K562 (cell line): ENCODE results near the gene BOLA3. TPM values are rescaled to one million over a fixed set of nuclear protein-coding genes. Genes with fewer than 3 reads are reported as not detected.

Source experiments
- CBX5 ChIP-seq: IDR thresholded peaks from 2 replicates; pipeline ENCODE4 v1.6.1; 2014; ENCODE audit warnings: low read depth, borderline replicate concordance
- CEBPG ChIP-seq, 3 experiments: fragments of 200-800 bp in 1 of 3; sonication (Bioruptor generic) in 1 of 3; sonication (generic) in 1 of 3; formaldehyde crosslinking in 1 of 3; IDR thresholded peaks in 2 of 3; conservative IDR thresholded peaks in 1 of 3; 2 replicates each; pipeline versions ENCODE4 v1.6.1 to v1.8.0; 2016 to 2022; ENCODE audit warnings: missing compliant biosample characterization in 2 of 3, missing genetic modification characterization in 2 of 3, mild to moderate bottlenecking in 1 of 3, missing genetic modification reagents in 1 of 3
- E2F3 ChIP-seq: fragments of 250-450 bp; sonication (Bioruptor Pico); IDR thresholded peaks from 2 replicates; pipeline ENCODE4 v1.4.0; 2020; ENCODE audit warnings: mild to moderate bottlenecking
- HDGF ChIP-seq: fragments of 450-650 bp; IDR thresholded peaks from 2 replicates; pipeline ENCODE4 v1.6.1; 2016
- SAFB2 ChIP-seq: fragments of 200-400 bp; formaldehyde crosslinking; IDR thresholded peaks from 2 replicates; pipeline ENCODE4 v1.6.1; 2018; ENCODE audit warnings: borderline replicate concordance, low read length, low read depth, moderate library complexity; ENCODE audit not compliant: severe bottlenecking
- SP1 ChIP-seq: sonication (generic); formaldehyde crosslinking; IDR thresholded peaks from 2 replicates; pipeline ENCODE4 v1.8.1; 2022; ENCODE audit warnings: mild to moderate bottlenecking, missing genetic modification reagents
- SREBF2 ChIP-seq: sonication (generic); formaldehyde crosslinking; IDR thresholded peaks from 2 replicates; pipeline ENCODE4 v1.4.0; 2020; ENCODE audit warnings: mild to moderate bottlenecking, missing genetic modification reagents
- TCFL5 ChIP-seq: fragments of 250-450 bp; sonication (Bioruptor Pico); conservative IDR thresholded peaks from 2 replicates; pipeline ENCODE4 v1.6.1; 2021; ENCODE audit warnings: mild to moderate bottlenecking, moderate library complexity, matching md5 sums
- ZNF165 ChIP-seq: fragments of 250-450 bp; sonication (Bioruptor Pico); IDR thresholded peaks from 2 replicates; pipeline ENCODE4 v1.4.0; 2020; ENCODE audit warnings: borderline replicate concordance
- ZNF324 ChIP-seq: fragments of 250-450 bp; sonication (Bioruptor Pico); IDR thresholded peaks from 2 replicates; pipeline ENCODE4 v1.4.0; 2020; ENCODE audit warnings: mild to moderate bottlenecking
- polyA plus RNA-seq, 8 experiments: library from polyadenylated mRNA; depleted of rRNA in 4 of 8; stranded (reverse) in 5 of 8; unstranded in 3 of 8; fragments of >200 nt; fragmentation: Nextera tagmentation in 2 of 8; fragmentation: Illumina TruSeq in 1 of 8; extraction: Ambion mirVana in 2 of 8; extraction: Trizol in 1 of 8; gene quantifications; 2 replicates each; pipeline versions ENCODE4 v1.2.1 to v1.2.3, GENCODE V29; 2011 to 2014; ENCODE audit warnings: inconsistent platforms in 1 of 8, missing spikeins in 1 of 8
- total RNA-seq, 7 experiments: library from RNA; depleted of rRNA in 6 of 7; stranded (reverse); fragments of >200 nt in 6 of 7; fragmentation: Illumina TruSeq in 2 of 7; extraction: Trizol in 2 of 7; gene quantifications; 2 replicates each; pipeline versions ENCODE4 v1.2.1 to v1.2.3, GENCODE V29; 2011 to 2021; ENCODE audit warnings: low replicate concordance in 1 of 7
- TF ChIP-seq, protein P1 (sequence below): IDR thresholded peaks from 2 replicates; pipeline ENCODE4 v1.6.1; 2011; ENCODE audit not compliant: insufficient read length; ENCODE audit errors: extremely low read depth

BOLA3 gene
- total and polyA plus RNA-seq, 9 of the 15 experiments (the other 6 are each of a cell fraction or from before 2014, with no cell fraction given): 149 to 619 (median 255) TPM

DNA sequence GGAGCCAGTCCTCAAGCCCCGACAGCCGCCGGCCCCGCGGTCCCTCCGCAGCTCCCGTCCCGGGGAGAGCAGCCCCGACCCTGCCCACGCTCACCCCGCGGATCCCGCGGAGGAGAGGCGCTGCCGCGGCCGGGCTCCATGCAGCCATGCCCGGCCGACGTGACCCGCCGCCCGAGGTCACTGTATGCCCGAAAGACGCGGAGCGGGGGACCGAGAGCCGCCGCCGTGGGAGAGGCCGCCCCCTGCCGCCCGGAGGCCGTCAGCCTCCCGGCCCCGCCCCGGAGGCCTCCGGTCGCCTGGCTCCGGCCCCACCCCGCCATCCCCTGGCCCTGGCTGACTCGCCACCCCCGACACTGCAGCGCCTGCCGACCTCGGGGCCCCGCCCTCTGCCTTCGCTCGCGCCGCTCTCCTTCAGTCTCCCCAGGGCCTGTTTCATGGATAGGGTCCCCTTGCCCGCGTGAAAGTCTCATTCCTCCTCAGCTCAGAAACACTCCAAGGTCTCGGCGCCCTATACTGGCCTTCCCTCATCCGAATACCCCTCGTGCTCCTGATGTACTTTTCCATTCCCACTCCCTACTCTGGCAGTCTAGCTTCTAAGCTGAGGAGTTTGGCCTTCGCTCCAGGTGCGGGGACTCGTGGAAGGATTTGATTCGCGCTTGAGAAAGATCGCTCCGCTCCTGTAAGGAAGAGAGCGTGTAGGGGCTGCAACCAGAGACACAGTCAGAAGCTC is at the start of gene BOLA3 (continued):
- TF ChIP-seq CEBPG (CRISPR knock-in tag; IDR thresholded peaks at IDR 0.05) (no peak), CEBPG (tag; conservative IDR thresholded peaks at IDR 0.05 in 1 of 2, IDR thresholded peaks at IDR 0.05 in 1 of 2) (no peak), TCFL5 (CRISPR knock-in tag) (no peak), HDGF (no peak), SAFB2 (no peak), ZNF324 (CRISPR knock-in tag) (no peak; the same call in 1 of the 2 replicates), CBX5 (no peak), SP1 (CRISPR knock-in tag) (no peak), E2F3 (CRISPR knock-in tag) (no peak), SREBF2 (CRISPR knock-in tag) (no peak), ZNF165 (CRISPR knock-in tag) (no peak)
- TF ChIP-seq, protein P1, sequence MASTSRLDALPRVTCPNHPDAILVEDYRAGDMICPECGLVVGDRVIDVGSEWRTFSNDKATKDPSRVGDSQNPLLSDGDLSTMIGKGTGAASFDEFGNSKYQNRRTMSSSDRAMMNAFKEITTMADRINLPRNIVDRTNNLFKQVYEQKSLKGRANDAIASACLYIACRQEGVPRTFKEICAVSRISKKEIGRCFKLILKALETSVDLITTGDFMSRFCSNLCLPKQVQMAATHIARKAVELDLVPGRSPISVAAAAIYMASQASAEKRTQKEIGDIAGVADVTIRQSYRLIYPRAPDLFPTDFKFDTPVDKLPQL: no peak
- TF ChIP-seq, all 486 proteins: peak for 125
